ENCODE measurements around the gene TCF7.

GRCh38 chr5:134177369-134178095, 63.1 kb downstream of the TCF7 start:
- TF ChIP-seq, protein P1, sequence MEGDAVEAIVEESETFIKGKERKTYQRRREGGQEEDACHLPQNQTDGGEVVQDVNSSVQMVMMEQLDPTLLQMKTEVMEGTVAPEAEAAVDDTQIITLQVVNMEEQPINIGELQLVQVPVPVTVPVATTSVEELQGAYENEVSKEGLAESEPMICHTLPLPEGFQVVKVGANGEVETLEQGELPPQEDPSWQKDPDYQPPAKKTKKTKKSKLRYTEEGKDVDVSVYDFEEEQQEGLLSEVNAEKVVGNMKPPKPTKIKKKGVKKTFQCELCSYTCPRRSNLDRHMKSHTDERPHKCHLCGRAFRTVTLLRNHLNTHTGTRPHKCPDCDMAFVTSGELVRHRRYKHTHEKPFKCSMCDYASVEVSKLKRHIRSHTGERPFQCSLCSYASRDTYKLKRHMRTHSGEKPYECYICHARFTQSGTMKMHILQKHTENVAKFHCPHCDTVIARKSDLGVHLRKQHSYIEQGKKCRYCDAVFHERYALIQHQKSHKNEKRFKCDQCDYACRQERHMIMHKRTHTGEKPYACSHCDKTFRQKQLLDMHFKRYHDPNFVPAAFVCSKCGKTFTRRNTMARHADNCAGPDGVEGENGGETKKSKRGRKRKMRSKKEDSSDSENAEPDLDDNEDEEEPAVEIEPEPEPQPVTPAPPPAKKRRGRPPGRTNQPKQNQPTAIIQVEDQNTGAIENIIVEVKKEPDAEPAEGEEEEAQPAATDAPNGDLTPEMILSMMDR (conservative IDR thresholded peaks at IDR 0.05 in 1 of 2, IDR thresholded peaks at IDR 0.05 in 1 of 2; ENCODE audit: low read depth in 1 of 2, low read length in 2 of 2), result no peak
- TF ChIP-seq EZH2 (IDR thresholded peaks at IDR 0.05; ENCODE audit: low read length, missing control alignments), result no peak

Measured in fibroblast of lung (primary cell).